CD4-positive, alpha-beta T cell treated with Interleukin-21 for 1 hour (primary cell): ENCODE results near the gene NRN1L.
A peak's percentile ranks its signal among the peaks of the same experiment; 100 is the strongest.

Source experiments
- DNase-seq: peaks from one replicate; pipeline ENCODE4 v3.0.0-alpha.2; 2020

The NRN1L gene

DNA sequence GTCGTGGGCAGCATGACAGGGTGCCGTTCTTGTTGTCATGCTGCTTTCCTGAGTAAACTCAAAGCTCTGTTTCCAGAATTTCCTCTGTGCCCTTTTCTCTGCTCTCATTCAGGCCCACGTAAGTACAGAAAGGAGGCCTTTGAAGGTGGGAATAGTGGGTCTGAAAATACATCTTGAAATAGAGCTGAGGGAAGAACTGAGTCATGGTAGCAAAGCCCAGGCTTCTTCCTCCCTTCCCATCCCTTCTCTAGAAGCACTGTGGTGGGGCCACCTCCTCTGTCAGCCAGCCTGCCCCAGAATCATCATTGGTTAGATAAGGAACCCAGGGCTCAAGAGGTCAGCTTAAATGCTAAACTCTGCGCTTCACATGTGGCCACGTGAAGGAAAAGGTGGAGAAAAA, 37.5 kb downstream of the NRN1L start:
- no peak for DNase-seq

DNA sequence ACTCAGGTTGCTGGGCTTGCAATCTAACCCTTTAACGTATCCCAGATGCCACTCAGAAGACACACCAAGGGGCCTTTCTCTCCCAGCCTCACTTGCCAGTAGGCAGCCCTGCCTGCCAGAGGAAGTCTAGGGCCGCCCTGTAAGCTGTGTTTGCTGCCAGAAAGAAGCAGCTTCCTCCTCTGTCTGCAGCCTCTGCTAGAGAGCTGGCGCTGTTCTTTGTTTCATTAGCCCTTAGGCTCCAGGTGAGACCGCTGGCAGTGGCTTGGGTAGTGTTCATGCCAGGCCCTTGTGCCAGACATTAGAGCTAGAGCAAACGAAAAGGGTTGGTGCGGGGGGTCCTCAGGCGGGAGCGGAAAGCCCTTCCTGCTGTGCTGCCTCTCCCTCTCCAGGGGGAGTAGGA, 38.1 kb downstream of the NRN1L start:
- no peak for DNase-seq

DNA sequence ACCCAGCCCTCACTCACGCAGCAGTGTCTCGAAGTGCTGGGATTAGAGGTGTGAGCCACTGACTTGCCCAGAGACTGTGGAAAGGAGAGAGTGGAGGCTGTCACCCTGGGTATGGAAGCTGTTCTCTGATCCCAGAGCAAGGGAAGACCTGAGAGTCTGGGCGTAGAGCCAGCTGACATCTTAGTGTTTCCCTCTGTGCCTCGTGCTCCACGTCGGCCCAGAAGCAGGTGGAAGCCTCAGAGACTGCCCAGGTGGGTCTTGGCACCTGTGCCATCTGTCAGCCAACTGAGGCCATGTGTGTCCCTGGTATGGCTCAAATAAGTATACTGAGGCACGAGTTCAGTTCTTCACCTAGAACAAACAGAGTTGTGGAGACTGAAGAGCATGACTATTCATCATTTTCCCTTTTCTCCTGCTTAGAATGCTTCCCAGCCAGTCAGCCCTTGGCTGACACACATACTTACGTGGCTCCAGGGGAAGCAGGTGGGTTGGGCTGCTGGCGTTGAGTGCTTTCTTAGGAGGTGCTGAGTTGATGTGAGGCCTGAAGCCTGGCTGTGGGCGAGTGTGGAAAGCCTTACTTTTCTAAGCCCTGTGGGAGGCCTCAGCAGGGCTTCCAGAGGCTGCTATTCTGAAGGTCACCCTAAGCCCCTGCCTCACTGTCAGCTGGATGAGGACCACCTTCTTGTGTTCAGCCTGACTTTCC, 38.9 kb downstream of the NRN1L start:
- DNase-seq: no peak

DNA sequence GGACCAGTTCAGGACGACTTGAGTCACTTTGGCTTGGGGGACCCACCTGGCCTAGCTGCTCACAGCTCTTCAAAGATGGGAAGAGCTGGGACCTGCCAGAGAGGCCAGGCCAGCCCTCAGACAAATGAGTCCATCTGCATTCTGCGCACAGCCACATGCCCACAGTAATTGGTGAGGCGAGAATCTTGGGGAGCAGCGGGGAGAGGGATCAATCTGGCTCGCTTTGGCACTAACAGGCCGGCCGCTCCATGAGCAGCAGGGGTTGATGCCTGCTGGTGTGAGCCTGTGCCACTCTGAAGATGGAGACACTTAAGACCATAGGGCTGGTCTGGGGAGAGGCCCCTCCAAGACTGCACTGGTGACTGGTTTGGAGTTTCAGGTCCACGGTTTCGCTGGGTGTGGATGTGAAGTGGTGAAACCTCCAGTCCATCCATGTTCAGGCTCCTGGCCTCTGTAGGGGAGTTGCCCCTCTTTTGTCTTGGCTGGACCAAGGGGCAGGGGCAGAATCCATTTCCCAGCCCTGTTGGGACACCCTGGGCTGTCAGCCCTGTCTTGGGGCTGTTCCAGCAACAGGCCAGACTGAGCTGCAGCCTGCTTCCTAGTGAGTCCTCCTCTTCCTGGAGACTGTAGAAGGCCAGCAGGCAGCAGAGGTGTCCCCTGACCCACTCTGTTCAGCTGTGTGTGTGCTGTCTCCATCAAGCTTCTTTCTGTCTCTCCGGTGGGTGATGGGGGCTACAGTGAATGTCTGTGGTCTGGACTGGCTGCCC, 39.6 kb downstream of the NRN1L start:
- DNase-seq: no peak

DNA sequence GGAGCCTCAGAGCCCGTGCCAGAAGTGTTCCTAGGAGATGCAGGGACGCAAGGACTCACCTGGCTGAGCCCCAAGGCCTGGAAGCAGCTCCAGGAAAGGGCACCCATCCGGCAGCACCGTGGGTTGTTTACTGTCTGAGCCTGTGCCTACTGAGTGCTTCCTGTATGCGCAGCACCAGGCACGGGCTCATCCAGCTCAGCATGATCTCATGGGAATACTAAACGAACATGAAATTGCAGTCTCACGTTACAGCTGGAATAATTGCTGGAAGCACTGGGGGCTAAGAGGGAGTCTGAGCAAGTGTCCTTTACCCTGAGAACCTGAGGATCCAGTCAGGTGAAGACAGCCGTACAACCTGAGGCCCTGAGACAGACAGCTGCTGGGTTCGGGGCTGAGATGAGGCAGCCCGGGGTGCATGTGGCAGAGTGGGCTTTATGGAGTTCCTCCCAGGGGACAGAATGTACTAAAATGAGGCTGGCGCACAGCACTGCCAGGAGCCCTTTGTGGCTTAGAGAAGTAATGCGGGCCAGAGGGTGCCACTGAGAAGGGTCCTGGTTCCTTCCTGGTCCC, 41.6 kb downstream of the NRN1L start:
- DNase-seq: no peak

DNA sequence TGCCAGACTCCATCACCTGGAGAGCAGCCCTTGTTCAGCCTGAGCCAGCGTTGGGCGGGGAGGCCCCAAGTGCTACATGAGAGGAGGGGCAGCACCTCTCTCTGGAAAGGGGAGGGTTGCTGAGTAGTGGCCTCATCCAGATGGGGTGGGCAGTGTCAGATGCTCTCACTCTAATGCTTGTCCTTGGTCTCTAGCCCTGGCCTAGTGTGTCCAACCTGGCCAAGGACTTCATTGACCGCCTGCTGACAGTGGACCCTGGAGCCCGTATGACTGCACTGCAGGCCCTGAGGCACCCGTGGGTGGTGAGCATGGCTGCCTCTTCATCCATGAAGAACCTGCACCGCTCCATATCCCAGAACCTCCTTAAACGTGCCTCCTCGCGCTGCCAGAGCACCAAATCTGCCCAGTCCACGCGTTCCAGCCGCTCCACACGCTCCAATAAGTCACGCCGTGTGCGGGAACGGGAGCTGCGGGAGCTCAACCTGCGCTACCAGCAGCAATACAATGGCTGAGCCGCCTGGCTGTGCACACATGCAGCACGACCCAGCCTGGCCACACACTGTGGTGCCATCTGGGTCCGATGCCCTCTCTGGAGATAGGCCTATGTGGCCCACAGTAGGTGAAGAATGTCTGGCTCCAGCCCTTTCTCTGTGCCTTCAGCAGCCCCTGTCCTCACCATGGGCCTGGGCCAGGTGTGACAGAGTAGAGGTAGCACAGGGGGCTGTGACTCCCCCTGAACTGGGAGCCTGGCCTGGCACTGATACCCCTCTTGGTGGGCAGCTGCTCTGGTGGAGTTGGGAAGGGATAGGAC, 42.7 kb downstream of the NRN1L start:
- DNase-seq: no peak

DNA sequence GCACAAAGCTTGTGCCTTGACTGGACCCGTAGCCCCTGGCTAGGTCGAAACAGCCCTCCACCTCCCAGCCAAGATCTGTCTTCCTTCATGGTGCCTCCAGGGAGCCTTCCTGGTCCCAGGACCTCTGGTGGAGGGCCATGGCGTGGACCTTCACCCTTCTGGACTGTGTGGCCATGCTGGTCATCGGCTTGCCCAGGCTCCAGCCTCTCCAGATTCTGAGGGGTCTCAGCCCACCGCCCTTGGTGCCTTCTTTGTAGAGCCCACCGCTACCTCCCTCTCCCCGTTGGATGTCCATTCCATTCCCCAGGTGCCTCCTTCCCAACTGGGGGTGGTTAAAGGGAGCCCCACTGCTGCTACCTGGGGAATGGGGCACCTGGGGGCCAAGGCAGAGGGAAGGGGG, 43.5 kb downstream of the NRN1L start:
- DNase-seq: no peak

DNA sequence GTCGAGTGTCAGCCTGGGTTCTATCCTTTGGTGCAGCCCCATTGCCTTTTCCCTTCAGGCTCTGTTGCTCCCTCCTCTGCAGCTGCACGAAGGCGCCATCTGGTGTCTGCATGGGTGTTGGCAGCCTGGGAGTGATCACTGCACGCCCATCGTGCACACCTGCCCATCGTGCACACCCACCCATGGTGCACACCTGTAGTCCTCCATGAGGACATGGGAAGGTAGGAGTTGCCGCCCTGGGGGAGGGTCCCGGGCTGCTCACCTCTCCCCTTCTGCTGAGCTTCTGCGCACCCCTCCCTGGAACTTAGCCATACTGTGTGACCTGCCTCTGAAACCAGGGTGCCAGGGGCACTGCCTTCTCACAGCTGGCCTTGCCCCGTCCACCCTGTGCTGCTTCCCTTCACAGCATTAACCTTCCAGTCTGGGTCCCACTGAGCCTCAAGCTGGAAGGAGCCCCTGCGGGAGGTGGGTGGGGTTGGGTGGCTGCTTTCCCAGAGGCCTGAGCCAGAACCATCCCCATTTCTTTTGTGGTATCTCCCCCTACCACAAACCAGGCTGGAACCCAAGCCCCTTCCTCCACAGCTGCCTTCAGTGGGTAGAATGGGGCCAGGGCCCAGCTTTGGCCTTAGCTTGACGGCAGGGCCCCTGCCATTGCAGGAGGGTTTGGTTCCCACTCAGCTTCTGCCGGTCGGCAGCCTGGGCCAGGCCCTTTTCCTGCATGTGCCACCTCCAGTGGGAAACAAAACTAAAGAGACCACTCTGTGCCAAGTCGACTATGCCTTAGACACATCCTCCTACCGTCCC, 44.1 kb downstream of the NRN1L start:
- DNase-seq: peak; percentile 81

DNA sequence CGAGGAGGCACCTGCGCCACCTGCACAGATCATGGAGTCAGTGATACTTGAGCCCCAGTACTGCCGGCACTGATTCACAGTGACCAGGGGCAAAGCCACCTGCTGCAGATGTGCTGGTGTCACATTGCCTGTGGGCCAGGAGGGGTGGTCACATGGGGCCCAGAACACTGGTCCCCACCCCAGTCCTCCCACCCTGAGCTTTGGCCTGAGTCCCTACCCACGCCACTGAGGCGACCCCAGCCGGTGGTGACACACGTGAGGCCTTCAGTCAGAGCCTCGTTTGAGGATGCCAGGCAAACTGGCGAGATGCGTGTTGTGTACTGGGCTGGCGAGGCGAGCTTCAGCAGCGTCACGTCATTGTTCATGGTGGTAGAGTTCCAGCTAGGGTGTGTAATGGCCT, 45.5 kb downstream of the NRN1L start:
- no peak for DNase-seq

DNA sequence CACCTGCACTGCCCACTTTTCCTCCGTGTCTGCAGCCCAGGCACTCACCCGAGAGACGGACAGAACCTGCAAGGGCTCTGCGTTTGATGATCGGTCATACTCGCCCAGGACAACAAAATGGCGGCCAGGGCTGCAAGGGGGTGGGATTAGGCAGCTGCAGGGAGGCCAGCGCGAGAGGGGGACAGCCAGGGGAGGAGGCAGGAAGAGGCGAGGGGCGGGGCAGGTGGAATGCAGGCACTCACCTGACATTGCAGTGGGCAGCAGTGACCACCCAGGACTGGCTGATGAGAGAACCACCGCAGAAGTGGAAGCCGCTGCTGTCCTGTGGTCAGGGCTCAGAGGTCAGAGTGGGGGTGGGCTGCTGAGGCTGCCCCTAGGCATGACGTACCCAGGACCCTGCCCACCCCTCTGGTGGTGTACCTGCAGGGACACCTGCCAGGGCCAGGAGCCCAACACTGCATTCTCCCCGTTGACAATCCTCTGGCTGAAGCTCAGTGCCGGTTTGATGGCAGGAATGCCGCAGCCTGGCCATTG, 46.1 kb downstream of the NRN1L start:
- DNase-seq: no peak

DNA sequence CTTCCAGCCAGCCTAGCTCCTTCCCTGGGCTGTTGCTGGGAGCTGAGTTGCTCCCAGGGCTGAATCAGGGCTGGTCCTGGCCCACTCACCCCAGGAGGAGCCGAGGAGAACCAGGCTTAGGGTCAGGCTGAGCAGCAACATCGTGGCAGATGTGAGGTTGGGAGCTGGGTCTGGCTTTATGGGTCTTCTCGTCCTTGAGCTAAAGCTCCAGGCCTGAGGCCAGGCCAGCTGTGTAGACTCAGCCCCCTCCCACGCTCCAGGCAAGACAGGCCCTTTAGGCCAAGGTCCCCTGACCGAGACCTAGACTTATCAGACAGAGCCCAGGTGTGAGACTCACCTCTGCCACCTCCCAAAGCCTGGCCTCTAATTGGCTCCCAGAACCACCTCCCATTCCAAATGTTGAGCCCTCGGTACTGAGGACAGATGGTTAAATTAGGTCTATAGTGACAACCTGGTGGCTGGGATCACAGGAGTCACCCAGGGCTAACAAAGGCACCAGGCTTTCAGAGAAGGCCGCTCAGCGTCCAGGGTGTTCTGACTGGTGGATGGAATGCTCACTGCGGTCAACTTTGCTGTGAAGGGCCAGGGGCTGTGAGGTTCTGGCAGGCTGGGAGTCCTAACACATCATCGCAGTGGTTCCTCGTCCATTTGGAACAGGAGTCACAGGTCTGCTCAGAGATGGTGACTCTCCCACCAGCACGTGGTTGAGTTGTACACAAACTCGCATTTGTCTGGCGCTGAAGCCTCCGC, 47.2 kb downstream of the NRN1L start, which contains the start of gene CTRL:
Gene CTRL, minus strand, starts transcription at position 151 of the 750 bp plus-strand sequence. Its CDS starts 10 bp downstream, at position 141.
- no peak for DNase-seq

DNA sequence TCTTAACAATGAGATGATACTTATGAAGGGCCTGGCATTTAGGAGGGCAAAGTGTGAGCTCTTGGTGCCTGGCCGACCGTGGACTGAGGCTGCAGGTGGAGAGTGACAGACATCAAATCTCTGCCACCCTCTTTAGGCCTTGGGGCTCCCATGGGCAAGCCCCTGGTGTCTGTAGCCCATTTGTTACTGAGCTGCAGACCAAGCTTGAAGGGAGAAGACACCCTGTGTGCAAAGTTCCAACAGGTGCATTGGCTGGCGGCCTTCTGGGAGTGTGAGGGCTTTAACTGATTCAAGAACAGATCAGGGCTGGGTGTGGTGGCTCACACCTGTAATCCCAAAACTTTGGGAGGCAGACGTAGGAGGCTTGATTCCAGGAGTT, 47.8 kb downstream of the NRN1L start:
- DNase-seq: no peak

DNA sequence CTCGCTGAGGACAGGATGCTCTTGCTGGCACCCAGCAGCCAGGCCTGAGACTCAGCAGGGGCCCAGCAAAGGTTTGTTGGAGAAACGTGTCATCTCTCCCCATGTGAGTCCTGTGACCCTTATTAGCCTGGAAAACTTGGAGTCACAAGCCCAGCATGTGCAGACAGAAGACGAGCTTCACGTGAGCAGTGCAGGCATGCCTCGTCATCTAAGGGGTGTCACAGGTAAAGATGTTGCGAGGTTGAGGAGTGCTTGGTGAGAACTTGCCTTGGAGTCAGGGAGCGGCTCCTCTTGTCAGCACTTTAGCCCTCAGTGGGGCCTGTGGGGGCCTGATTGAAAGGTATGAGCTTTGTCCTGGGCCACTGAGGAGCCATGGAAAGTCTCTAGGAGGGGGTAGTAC, 49.1 kb downstream of the NRN1L start:
- no peak for DNase-seq

DNA sequence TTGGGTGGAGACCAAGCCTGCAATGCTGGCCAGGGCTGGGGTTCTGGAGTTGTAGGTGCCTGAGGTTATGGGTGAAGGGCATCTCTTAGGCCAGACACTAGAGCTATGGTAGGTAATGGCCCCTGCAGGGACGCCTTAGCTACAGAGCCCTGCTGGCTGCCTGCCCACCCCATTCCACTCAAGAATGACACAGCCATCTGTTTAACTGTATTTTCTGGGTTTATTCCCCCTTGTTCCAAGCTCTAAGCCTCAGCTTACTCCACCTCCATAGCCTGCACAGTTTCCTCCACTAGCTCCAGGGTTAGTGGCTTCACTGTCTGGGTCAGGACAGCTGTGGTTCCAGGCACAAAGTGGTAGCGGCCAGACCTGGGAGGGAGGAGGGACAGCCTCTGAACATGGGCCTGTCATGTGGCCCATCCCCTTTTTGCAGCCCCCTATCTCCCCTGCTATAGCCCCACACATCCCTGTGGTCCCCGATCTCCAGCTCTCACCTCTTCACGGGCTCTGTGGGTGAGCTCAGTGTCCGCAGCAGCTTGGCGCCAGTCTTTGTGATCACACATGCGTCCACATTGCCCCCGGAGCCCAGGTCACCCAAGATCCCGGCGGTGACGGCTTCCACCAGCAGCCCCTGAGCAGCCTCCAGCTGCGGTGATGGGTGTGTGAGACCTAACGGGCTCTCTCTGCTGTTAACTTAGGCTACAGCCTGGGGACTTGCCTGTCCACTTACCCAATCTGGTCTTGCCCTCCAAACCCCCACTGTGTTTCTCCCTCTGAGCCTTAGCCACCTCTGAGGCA, 49.8 kb downstream of the NRN1L start:
- no peak for DNase-seq

DNA sequence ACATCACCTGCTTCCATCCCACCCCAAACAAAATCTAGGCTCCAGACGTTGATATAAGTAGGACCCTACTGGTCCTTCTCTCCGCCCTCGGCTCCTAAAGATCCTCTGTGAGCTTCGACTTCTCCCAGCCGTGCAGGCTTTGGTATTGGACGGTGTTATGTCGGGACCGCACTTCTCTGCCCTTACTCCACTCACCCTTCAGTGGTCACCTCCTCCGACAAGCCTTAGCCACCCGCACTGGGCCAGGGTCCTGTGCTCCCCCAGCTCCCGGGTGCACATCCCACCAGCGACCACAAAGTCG, 50.4 kb downstream of the NRN1L start:
- DNase-seq: no peak

DNA sequence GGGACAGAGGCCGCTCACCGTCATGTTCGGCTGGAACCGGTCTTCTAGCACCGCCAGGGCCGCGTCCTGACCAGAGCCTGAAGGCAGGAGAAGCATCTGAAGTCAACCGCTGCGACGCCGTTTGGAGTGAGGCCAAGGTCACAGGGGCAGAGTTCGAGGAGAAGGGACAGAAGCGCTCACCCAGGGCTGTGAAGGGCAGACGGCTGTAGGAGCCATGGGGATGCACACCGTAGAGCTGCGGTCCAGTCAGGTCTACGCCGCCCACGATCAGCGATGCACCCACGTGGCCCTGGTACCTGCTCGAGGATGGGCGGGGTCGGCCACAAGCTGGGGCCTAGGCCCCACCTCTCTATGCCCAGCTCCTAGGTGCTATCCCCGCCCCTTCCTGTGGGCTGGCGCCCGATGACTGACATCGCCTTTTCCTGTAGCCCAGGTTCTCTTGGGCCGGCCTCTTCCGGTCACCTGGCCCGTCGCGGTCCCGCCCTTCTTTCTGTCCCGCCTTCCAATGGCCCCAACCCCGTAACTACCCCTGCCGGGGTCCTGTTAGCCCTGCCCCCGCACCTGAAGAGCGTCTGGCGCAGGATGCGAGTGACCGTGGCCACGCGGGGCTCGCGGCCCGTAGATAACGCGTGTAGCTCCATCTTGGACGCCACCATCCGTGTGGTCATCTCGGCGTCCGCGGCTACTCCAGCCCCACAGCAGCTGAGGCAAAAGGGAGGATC, 50.9 kb downstream of the NRN1L start:
- peak; percentile 97 for DNase-seq
